ENCODE results near the gene ISCA2.

ISCA2 gene

DNA sequence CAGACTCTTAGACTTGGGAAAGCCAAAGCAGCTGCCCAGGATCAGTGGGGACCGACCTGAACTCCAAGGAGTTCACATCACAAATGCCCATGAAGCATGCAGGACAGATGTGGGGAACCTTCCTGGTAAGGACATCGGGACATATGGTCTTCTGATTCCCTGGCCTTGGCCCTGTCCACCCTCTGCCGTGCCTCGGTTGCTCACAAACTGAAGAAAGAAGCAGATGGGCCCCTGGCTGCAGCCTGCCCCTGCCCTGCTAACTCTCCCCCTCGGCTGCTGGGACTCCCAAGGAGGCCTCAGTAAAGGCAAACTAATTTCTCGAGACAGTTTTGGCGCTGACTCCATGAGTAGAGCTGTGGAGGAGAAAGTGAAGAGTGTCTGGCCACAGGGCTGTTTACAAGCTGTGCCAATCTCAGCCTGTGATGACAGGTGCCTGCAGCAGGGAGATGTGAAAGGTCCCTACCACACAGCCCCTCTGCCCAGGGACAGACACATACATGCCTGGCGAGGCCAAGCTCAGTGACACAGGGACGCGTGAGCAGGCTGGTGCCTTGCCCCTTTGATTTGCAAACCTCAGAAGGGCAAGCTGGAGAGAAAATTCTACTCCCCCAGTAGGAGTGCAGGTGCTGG is 48.6 kb downstream of the ISCA2 start:
- TF ChIP-seq, protein P1, sequence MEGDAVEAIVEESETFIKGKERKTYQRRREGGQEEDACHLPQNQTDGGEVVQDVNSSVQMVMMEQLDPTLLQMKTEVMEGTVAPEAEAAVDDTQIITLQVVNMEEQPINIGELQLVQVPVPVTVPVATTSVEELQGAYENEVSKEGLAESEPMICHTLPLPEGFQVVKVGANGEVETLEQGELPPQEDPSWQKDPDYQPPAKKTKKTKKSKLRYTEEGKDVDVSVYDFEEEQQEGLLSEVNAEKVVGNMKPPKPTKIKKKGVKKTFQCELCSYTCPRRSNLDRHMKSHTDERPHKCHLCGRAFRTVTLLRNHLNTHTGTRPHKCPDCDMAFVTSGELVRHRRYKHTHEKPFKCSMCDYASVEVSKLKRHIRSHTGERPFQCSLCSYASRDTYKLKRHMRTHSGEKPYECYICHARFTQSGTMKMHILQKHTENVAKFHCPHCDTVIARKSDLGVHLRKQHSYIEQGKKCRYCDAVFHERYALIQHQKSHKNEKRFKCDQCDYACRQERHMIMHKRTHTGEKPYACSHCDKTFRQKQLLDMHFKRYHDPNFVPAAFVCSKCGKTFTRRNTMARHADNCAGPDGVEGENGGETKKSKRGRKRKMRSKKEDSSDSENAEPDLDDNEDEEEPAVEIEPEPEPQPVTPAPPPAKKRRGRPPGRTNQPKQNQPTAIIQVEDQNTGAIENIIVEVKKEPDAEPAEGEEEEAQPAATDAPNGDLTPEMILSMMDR (IDR thresholded peaks at IDR 0.05; ENCODE audit: borderline replicate concordance, extremely low read depth, low read length, poor library complexity, severe bottlenecking), result no peak
- TF ChIP-seq EZH2 (IDR thresholded peaks at IDR 0.05; ENCODE audit: borderline replicate concordance, low read depth, low read length, severe bottlenecking), result no peak
- Histone ChIP-seq H3K9me3 (ENCODE audit: insufficient read depth, low read length, severe bottlenecking) (no peaks in the 10 kb centered on the region), H2AFZ (ENCODE audit: low read depth, low read length) (no peak overlapping the region), H3K9ac (ENCODE audit: low read depth, low read length) (no peak overlapping the region), H3K27ac (ENCODE audit: low read length) (no peak overlapping the region), H3K79me2 (ENCODE audit: insufficient read depth, low read length) (no peaks in the 10 kb centered on the region), H3K4me3 (ENCODE audit: low read depth in 1 of 2, low read length in 2 of 2) (no peak overlapping the region), H3K4me1 (ENCODE audit: insufficient read depth, low read length) (no peaks in the 10 kb centered on the region), H3K27me3 (ENCODE audit: insufficient read depth, low read length, poor library complexity) (peaks cover 12% of the 10 kb centered on the region), H3K4me2 (ENCODE audit: insufficient read depth, low read length) (no peak overlapping the region), H3K36me3 (ENCODE audit: insufficient read depth, low read length) (no peaks in the 10 kb centered on the region), H4K20me1 (ENCODE audit: insufficient read depth, low read length) (no peaks in the 10 kb centered on the region)
- DNase-seq (no peak), ATAC-seq (ENCODE audit: insufficient read depth, low read depth) (no peak)

DNA sequence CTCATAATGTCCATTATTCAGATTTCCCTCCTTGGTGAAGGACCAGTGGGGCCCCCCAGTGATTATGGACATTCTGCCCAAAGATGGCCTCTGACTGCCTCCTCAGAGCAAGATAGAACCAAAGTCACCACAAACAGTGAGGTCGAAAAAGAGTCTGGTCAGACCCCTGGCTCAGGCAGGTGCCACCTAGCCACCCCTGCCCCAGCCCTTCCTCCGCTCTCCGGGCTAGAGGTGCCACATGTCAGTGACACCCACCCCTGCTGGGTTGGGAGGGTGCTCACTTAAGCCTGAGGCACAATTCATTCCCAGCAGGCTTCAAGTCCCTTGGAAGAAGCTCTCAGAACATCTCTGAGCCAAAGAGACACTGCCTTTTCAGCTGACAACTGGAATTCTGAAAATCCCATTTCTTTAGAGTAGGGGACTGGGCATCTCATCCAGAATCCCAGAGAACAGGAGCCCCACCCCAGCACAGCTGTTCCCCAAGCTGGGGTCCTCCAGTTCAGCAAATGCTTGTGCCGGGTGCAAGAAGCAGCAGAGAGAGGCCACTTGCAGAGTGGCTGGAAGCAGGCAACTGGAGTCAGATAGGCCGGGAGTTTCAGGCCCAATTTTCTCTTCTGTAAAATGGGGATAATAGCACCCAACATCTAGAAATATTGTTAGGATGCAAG is 50.3 kb downstream of the ISCA2 start:
- H3K36me3 ChIP-seq (ENCODE audit: insufficient read depth, low read length), result no peaks in the 10 kb centered on the region
- ATAC-seq (ENCODE audit: insufficient read depth, low read depth), result no peak
- TF ChIP-seq, protein P1 (IDR thresholded peaks at IDR 0.05; ENCODE audit: borderline replicate concordance, extremely low read depth, low read length, poor library complexity, severe bottlenecking), result no peak
- no peak for TF ChIP-seq EZH2 (IDR thresholded peaks at IDR 0.05; ENCODE audit: borderline replicate concordance, low read depth, low read length, severe bottlenecking)
- no peaks in the 10 kb centered on the region for H3K79me2 ChIP-seq (ENCODE audit: insufficient read depth, low read length)
- H3K4me1 ChIP-seq (ENCODE audit: insufficient read depth, low read length), result no peaks in the 10 kb centered on the region
- no peak overlapping the region for H3K4me3 ChIP-seq (ENCODE audit: low read depth in 1 of 2, low read length in 2 of 2)
- no peaks in the 10 kb centered on the region for H4K20me1 ChIP-seq (ENCODE audit: insufficient read depth, low read length)
- peaks cover 12% of the 10 kb centered on the region for H3K27me3 ChIP-seq (ENCODE audit: insufficient read depth, low read length, poor library complexity)
- no peak overlapping the region for H2AFZ ChIP-seq (ENCODE audit: low read depth, low read length)
- no peaks in the 10 kb centered on the region for H3K9me3 ChIP-seq (ENCODE audit: insufficient read depth, low read length, severe bottlenecking)
- H3K9ac ChIP-seq (ENCODE audit: low read depth, low read length), result no peak overlapping the region
- H3K27ac ChIP-seq (ENCODE audit: low read length), result no peak overlapping the region
- H3K4me2 ChIP-seq (ENCODE audit: insufficient read depth, low read length), result no peak overlapping the region
- no peak for DNase-seq

DNA sequence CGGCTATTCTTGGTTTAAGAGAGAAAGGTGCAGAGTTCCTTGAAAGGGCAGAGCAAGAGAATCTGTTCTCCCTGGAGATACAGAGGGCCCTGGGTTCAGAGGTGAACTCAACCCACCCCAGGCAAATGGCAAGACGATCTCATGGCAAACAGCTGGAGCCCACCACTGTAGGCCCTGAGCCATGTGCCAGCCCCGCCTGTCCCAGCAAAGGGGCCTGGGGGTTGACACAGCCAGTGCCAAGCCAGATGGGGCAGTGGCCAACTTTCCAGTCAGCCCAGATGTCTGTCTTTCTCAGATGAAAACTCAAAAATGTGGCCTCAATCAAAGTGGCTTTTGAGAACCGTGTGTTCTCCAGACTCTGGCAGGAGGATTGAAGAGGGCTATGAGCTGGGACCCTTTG is 51.8 kb downstream of the ISCA2 start:
- no peak for TF ChIP-seq EZH2 (IDR thresholded peaks at IDR 0.05; ENCODE audit: borderline replicate concordance, low read depth, low read length, severe bottlenecking)
- TF ChIP-seq, protein P1 (IDR thresholded peaks at IDR 0.05; ENCODE audit: borderline replicate concordance, extremely low read depth, low read length, poor library complexity, severe bottlenecking), result no peak
- Histone ChIP-seq H3K4me3 (ENCODE audit: low read depth in 1 of 2, low read length in 2 of 2) (no peak overlapping the region), H3K4me2 (ENCODE audit: insufficient read depth, low read length) (no peak overlapping the region), H4K20me1 (ENCODE audit: insufficient read depth, low read length) (no peaks in the 10 kb centered on the region; the same call in 1 of the 2 replicates), H3K4me1 (ENCODE audit: insufficient read depth, low read length) (no peaks in the 10 kb centered on the region), H3K9ac (ENCODE audit: low read depth, low read length) (no peak overlapping the region), H3K27me3 (ENCODE audit: insufficient read depth, low read length, poor library complexity) (peaks cover 12% of the 10 kb centered on the region), H3K79me2 (ENCODE audit: insufficient read depth, low read length) (no peaks in the 10 kb centered on the region), H3K27ac (ENCODE audit: low read length) (no peak overlapping the region), H3K36me3 (ENCODE audit: insufficient read depth, low read length) (no peaks in the 10 kb centered on the region), H3K9me3 (ENCODE audit: insufficient read depth, low read length, severe bottlenecking) (no peaks in the 10 kb centered on the region), H2AFZ (ENCODE audit: low read depth, low read length) (no peak overlapping the region)
- no peak for ATAC-seq (ENCODE audit: insufficient read depth, low read depth)
- DNase-seq, result no peak
